ENCODE data around the gene TTR. TPM values are rescaled to one million over a fixed set of nuclear protein-coding genes. Genes with fewer than 3 reads are reported as not detected.

The TTR gene
- total RNA-seq, 4 donors from 2014 or later: not detected

DNA sequence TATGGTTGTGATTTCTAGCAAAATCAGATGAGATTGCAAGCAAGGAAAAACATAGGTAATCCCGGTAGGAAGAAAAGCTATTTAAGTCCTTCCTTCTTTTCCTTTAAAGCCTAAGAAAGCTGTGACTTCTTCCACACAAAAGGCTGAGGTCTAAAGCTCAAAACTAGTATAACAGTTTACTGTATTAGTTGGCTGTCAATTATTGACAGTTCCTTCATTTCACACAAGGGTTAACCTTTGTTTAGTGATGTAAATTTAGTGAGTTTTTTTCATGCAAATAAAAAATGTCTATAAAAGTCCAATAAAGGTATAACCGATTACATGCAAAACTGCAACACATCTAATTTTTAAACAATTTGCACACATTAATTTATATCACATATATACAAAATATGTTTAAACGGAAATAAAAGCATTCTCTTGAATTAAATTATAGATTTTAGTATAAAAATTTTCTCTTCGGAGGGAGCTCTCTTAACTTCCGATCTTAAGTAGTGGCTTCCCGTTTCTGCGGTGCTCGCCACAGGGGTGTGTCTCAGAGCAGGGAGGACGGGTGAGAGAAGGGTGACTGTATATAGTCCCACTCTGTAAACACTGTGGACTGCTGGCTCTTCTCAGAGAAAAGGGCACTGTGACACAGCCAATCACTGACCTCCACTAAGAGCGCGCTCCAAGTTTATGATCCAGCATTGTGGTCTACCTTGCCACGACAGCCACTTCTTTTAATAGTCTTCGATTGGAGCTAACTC is 33.4 kb downstream of the TTR start:
- Histone ChIP-seq H3K27me3 (no peaks in the 10 kb centered on the region), H3K9me3 (no peaks in the 10 kb centered on the region), H3K4me1 (no peaks in the 10 kb centered on the region), H3K4me3 (no peak overlapping the region), H3K36me3 (no peaks in the 10 kb centered on the region), H3K27ac (no peak overlapping the region)
- no peak for DNase-seq (ENCODE audit: low spot score in 2 of 2)
- TF ChIP-seq POLR2A (IDR thresholded peaks at IDR 0.05): no peak
- TF ChIP-seq, protein P1, sequence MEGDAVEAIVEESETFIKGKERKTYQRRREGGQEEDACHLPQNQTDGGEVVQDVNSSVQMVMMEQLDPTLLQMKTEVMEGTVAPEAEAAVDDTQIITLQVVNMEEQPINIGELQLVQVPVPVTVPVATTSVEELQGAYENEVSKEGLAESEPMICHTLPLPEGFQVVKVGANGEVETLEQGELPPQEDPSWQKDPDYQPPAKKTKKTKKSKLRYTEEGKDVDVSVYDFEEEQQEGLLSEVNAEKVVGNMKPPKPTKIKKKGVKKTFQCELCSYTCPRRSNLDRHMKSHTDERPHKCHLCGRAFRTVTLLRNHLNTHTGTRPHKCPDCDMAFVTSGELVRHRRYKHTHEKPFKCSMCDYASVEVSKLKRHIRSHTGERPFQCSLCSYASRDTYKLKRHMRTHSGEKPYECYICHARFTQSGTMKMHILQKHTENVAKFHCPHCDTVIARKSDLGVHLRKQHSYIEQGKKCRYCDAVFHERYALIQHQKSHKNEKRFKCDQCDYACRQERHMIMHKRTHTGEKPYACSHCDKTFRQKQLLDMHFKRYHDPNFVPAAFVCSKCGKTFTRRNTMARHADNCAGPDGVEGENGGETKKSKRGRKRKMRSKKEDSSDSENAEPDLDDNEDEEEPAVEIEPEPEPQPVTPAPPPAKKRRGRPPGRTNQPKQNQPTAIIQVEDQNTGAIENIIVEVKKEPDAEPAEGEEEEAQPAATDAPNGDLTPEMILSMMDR (IDR thresholded peaks at IDR 0.05): no peak
- 87 to 92% methylated on average over 13 of the region's 13 CpGs for WGBS, 2 donors

DNA sequence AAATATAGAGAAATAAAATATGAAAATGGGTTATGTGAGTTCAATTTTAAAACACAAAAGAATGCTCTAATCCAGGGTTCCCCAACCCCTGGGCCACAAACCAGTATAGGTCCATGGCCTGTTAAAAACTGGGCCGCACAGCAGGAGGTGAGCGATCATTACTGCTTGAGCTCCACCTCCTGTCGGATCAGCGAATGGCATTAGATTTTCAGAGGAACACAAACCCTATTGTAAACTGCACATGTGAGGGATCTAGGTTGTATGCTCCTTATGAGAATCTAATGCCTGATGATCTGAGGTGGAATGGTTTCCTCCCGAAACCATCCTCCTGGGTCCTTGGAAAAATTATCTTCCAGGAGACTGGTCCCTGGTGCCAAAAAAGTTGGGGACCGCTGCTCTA is 34.7 kb downstream of the TTR start:
- 88 to 96% methylated on average over 6 of the region's 6 CpGs for WGBS, 2 donors

DNA sequence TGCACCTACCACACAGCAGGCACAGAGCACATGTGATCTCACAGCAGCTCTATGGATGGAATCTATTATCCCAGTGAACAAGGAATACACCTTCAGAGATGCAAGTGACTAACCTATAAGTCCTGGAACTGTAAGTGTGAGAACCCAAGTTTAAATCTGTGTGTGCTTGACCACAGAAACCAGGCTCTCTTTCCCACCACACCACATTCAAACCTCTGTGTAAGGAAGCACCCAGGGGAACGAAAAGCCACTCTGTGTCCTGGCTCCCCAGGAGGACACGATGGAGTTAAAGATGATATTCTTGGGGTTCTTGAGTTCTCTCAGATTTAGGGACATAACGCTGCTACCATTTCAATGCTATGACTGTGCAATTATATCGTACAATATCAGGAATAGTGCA is 38.9 kb downstream of the TTR start:
- WGBS, 2 donors: 93 to 96% methylated on average over 4 of the region's 4 CpGs

More for the DNA sequence above, 34.7 kb downstream of the TTR start:
- H3K4me1 ChIP-seq: no peaks in the 10 kb centered on the region
- no peaks in the 10 kb centered on the region for H3K36me3 ChIP-seq
- H3K4me3 ChIP-seq: no peak overlapping the region
- H3K9me3 ChIP-seq: no peaks in the 10 kb centered on the region
- TF ChIP-seq POLR2A (IDR thresholded peaks at IDR 0.05): no peak
- TF ChIP-seq, protein P1 (IDR thresholded peaks at IDR 0.05): no peak
- H3K27ac ChIP-seq: no peak overlapping the region
- no peak for DNase-seq (ENCODE audit: low spot score in 2 of 2)
- no peaks in the 10 kb centered on the region for H3K27me3 ChIP-seq

DNA sequence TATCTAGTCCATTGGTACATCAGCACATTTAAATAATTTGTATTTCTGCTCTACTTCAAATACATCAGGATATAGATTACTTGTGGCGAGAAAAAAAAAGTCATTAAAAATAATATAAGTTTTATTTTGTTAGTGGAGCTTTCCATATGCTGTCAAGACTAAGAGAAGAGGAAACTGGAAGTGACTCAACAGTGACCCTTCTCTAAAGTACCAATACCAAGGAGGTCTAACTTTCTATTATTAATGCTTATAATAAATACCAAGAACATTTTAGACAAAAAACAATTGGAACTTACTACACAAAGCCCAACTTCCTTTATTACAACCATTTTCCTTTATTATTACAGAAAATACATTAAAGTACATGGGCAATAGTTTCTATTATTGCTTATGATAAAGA is 39.8 kb downstream of the TTR start:
- H3K4me1 ChIP-seq: no peaks in the 10 kb centered on the region
- TF ChIP-seq, protein P1 (IDR thresholded peaks at IDR 0.05): no peak
- TF ChIP-seq EP300 (IDR thresholded peaks at IDR 0.05) (no peak), POLR2A (IDR thresholded peaks at IDR 0.05) (no peak)
- no peaks in the 10 kb centered on the region for H3K27me3 ChIP-seq
- no peak overlapping the region for H3K4me3 ChIP-seq
- no peak for DNase-seq (ENCODE audit: low spot score in 2 of 2)
- H3K9me3 ChIP-seq: no peaks in the 10 kb centered on the region
- no peak overlapping the region for H3K27ac ChIP-seq
- no peaks in the 10 kb centered on the region for H3K36me3 ChIP-seq
- WGBS, 2 donors: 95 to 97% methylated on average over 1 of the region's 1 CpG

More for the DNA sequence above, 38.9 kb downstream of the TTR start:
- Histone ChIP-seq H3K9me3 (no peaks in the 10 kb centered on the region), H3K4me3 (no peak overlapping the region), H3K27me3 (no peaks in the 10 kb centered on the region), H3K27ac (no peak overlapping the region), H3K4me1 (no peaks in the 10 kb centered on the region), H3K36me3 (no peaks in the 10 kb centered on the region)
- no peak for DNase-seq (ENCODE audit: low spot score in 2 of 2)
- TF ChIP-seq EP300 (IDR thresholded peaks at IDR 0.05) (no peak), POLR2A (IDR thresholded peaks at IDR 0.05) (no peak)
- TF ChIP-seq, protein P1 (IDR thresholded peaks at IDR 0.05): no peak

DNA sequence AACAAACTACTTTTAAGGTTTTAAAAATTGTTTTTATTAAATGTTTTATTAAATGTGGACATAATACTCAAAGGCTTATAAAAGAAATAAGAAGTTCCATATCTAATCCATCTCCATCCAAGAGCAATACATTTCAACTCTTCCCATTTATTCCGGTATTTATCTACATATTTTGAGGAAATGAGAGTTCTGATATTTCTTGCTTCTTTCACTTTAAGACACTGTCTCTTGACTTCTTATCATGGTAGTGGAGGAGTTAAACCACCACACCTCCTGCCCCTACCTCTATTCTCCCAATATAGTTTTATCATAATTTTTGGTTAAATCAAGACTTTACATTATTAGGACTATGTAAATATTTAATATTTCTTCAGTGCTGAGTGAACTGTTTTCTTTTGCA is 40.7 kb downstream of the TTR start:
- no peaks in the 10 kb centered on the region for H3K27me3 ChIP-seq
- TF ChIP-seq, protein P1 (IDR thresholded peaks at IDR 0.05): no peak
- TF ChIP-seq EP300 (IDR thresholded peaks at IDR 0.05) (no peak), POLR2A (IDR thresholded peaks at IDR 0.05) (no peak)
- no peak overlapping the region for H3K27ac ChIP-seq
- H3K36me3 ChIP-seq: no peaks in the 10 kb centered on the region
- H3K4me1 ChIP-seq: no peaks in the 10 kb centered on the region
- no peak overlapping the region for H3K4me3 ChIP-seq
- H3K9me3 ChIP-seq: no peaks in the 10 kb centered on the region
- no peak for DNase-seq (ENCODE audit: low spot score in 2 of 2)
- 90 to 92% methylated on average over 1 of the region's 1 CpG for WGBS, 2 donors
